Ovary (tissue), 9 donors: ENCODE results near the gene JAML. TPM values are rescaled to one million over a fixed set of nuclear protein-coding genes. Genes with fewer than 3 reads are reported as not detected.

Experiments used
- DNase-seq, 5 donors: peaks; one replicate each; pipeline ENCODE4 v3.0.0-alpha.2; 2019 to 2020
- H3K27ac ChIP-seq, 2 donors: fragments of 200-600 bp; one replicate each; pipeline versions ENCODE4 v1.5.1 to v1.8.0; 2019 to 2022
- H3K27me3 ChIP-seq: fragments of 200-600 bp; one replicate; pipeline ENCODE4 v1.8.0; 2022
- H3K36me3 ChIP-seq: fragments of 200-600 bp; sonication (generic); one replicate; pipeline ENCODE4 v1.5.1; 2019
- H3K4me1 ChIP-seq: one replicate; pipeline ENCODE4 v1.8.1; 2013; ENCODE audit warnings: mild to moderate bottlenecking, moderate library complexity; ENCODE audit not compliant: insufficient read depth
- H3K4me3 ChIP-seq: fragments of 200-600 bp; sonication (generic); one replicate; pipeline ENCODE4 v1.5.1; 2017
- H3K9me3 ChIP-seq, 2 donors: fragments of 200-600 bp in 1 of 2; sonication (generic) in 1 of 2; one replicate each; pipeline versions ENCODE4 v1.5.1 to v1.8.1; 2013 to 2019; ENCODE audit warnings: mild to moderate bottlenecking in 1 of 2, moderate library complexity in 1 of 2
- EP300 ChIP-seq: sonication (generic); formaldehyde crosslinking; IDR thresholded peaks from one replicate; pipeline ENCODE4 v1.6.1; 2017; ENCODE audit warnings: antibody characterized with exemption
- POLR2A ChIP-seq: fragments of 450-650 bp; IDR thresholded peaks from one replicate; pipeline ENCODE4 v1.6.1; 2017; ENCODE audit warnings: antibody characterized with exemption, mild to moderate bottlenecking, moderate library complexity
- WGBS, 3 donors: extraction: QIAGEN DNeasy Blood & Tissue Kit in 1 of 3; methylation state at CpG; one replicate each; pipeline versions ENCODE4 v1.1.5 to v1.1.7; 2013 to 2017; 5-methylcytosine and 5-hydroxymethylcytosine counted together
- intact Hi-C, 4 donors: fragments of 100-400 bp; cut with DNase I; formaldehyde crosslinking; loops; one replicate each; pipeline versions ENCODE4 v1.11.0 to v1.15.1; 2022 to 2023
- polyA plus RNA-seq, 2 donors: library from polyadenylated mRNA; stranded (reverse); fragments of 200-250 nt in 1 of 2; fragments of 350-450 nt in 1 of 2; fragmentation: Illumina TruSeq in 1 of 2; extraction: RNeasy Lipid Tissue Mini Kit (QIAGEN cat#74804) in 1 of 2; gene quantifications; one replicate each; pipeline ENCODE4 v1.2.3, GENCODE V29; 2013 to 2014
- total RNA-seq, 7 donors: library from RNA; depleted of rRNA in 2 of 7; stranded (reverse); fragments of >200 nt in 2 of 7; fragmentation: NEBNext Ultra II Directional in 3 of 7; extraction: Animal tissue kit (Norgen Biotek cat#: 25700) in 3 of 7; gene quantifications; one replicate each; pipeline versions ENCODE4 v1.1.0 to v1.2.4, GENCODE V29; 2016 to 2023
- TF ChIP-seq, protein P1 (sequence below), 3 donors: fragments of 450-650 bp in 2 of 3; fragments of 200-600 bp in 1 of 3; IDR thresholded peaks; one replicate each; pipeline versions ENCODE4 v1.5.1 to v1.8.0; 2016 to 2022; ENCODE audit warnings: antibody characterized with exemption in 3 of 3, mild to moderate bottlenecking in 1 of 3
- donor health status: DM: no; HTN: no; CAD: no; lungs with moderate emphysema.
- donor health status: DM: no; HTN: no; CAD: no.
- donor health status: Bipolar disorder and iron deficiency.
- donor health status: DM: yes; HTN: yes; CAD: no.
- donor health status: DM: no; HTN: no; CAD: no.
- donor health status: DM: yes; HTN: yes; CAD: no.

JAML gene
- total and polyA plus RNA-seq, 9 donors: 0.79 to 18.0 (median 2.0) TPM

DNA sequence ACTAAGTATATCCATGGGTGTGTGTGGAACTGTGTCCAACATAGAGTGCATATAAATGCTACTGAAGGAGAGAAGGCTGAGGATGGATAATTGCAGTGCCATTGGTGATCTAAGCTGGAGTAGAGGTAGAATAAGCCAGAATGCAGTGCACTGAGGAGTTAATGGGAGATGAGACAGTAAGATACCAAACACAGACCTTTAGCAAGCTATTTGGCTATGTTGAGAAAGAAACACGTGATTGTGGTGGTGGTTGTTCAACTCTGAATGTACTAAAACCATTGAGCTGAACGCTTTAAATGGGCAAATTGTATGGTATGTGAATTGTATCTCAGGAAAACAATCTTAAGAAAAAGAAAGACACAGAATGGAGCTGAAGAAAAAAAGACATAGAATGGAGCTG, 22.8 kb downstream of the JAML start:
- Histone ChIP-seq H3K4me3 (no peak overlapping the region), H3K9me3 (no peaks in the 10 kb centered on the region), H3K27me3 (no peaks in the 10 kb centered on the region), H3K4me1 (no peaks in the 10 kb centered on the region), H3K27ac (no peak overlapping the region), H3K36me3 (no peaks in the 10 kb centered on the region)
- TF ChIP-seq, protein P1, sequence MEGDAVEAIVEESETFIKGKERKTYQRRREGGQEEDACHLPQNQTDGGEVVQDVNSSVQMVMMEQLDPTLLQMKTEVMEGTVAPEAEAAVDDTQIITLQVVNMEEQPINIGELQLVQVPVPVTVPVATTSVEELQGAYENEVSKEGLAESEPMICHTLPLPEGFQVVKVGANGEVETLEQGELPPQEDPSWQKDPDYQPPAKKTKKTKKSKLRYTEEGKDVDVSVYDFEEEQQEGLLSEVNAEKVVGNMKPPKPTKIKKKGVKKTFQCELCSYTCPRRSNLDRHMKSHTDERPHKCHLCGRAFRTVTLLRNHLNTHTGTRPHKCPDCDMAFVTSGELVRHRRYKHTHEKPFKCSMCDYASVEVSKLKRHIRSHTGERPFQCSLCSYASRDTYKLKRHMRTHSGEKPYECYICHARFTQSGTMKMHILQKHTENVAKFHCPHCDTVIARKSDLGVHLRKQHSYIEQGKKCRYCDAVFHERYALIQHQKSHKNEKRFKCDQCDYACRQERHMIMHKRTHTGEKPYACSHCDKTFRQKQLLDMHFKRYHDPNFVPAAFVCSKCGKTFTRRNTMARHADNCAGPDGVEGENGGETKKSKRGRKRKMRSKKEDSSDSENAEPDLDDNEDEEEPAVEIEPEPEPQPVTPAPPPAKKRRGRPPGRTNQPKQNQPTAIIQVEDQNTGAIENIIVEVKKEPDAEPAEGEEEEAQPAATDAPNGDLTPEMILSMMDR (IDR thresholded peaks at IDR 0.05): no peak
- no peak for TF ChIP-seq POLR2A
- no peak for TF ChIP-seq EP300
- DNase-seq: no peak
- WGBS, 3 donors: 81 to 88% (median 82%) methylated on average over 2 of the region's 2 CpGs
- intact Hi-C loops: no loop called here

DNA sequence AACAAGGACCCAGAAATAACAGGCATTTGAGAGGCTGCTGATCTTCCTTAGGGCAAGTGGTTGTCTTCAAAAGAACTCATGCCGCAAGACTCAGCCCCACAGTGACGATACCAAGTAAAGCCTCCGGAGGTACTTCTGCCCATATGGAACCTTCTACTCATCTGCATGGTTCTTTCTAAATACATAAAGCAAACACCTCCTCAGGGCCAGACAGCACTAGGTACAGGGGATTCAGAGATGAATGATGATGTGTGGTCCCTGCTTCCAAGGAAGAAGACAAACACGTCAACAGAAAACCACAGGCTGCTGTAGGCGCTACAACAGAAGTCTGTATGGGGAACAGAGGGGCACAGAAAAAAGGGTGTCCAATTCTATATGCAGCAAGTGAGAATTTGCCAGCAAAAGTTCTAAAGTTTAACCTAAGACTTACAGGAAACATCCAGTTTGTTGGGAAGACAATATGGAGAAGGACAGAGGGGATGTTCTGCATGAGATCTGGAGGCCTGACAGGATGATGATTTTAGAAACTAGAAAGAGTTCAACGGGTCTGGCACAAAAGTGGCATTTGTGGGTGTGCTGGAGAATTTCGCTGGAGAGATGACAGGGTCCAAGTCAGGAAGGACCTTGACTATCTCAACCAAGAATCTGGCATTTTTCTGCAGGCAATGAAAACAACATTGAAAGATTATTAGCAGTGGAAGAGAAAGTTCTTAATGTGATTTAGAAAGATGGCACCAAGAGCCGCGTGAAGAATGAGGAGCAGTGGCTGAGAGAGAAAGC, 23.7 kb downstream of the JAML start:
- Histone ChIP-seq H3K4me1 (no peaks in the 10 kb centered on the region), H3K9me3 (no peaks in the 10 kb centered on the region), H3K27ac (no peak overlapping the region), H3K4me3 (no peak overlapping the region), H3K36me3 (no peaks in the 10 kb centered on the region), H3K27me3 (no peaks in the 10 kb centered on the region)
- intact Hi-C loops: no loop called here
- TF ChIP-seq POLR2A: no peak
- TF ChIP-seq, protein P1 (IDR thresholded peaks at IDR 0.05): no peak
- TF ChIP-seq EP300: no peak
- WGBS, 3 donors: 89 to 93% (median 90%) methylated on average over 9 of the region's 9 CpGs
- DNase-seq: no peak

DNA sequence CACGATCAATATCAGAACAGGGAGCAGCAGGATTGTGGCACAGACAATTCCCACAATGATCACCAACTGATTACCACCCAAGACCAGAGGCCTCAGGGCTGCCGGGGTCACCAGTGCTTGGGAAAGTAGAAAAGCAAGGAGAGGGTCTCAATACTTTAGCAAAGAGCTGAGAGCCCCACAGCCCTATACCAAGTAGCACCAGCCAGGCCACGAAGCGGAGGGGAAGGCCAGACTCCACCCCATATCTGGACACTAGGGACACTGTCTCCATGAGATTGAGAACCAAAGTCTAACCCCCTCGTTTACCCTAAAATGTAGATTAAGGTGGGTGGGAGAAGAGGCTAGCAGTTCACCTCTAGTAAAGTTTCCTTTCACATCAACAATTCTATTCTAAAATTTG, 24.3 kb downstream of the JAML start:
- Histone ChIP-seq H3K36me3 (no peaks in the 10 kb centered on the region), H3K4me1 (no peaks in the 10 kb centered on the region), H3K27ac (no peak overlapping the region), H3K27me3 (no peaks in the 10 kb centered on the region), H3K4me3 (no peak overlapping the region), H3K9me3 (no peaks in the 10 kb centered on the region)
- TF ChIP-seq, protein P1 (IDR thresholded peaks at IDR 0.05): no peak
- TF ChIP-seq EP300 (no peak), POLR2A (no peak)
- 82 to 89% (median 84%) methylated on average over 5 of the region's 5 CpGs for WGBS, 3 donors
- DNase-seq: no peak
- intact Hi-C loops: no loop called here

DNA sequence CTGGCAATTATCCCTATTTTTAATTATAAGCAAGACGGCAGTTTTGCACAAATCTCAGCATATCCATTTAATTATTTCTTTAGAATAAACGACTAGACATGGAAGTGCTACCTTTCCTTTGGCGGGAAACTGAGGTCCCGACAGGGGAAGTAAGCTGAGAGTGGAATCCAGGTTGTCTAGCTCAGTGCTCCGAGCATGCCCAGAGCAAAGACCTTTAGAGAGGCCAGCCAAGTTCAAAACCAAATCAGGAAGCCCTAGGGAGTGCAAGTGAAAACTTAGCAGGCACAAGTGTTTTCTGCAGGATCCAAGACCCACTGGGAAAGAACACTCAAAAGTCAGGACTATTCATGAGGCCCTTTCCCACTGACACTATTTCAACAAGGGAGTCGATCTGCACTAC, 25.7 kb downstream of the JAML start:
- intact Hi-C loops: no loop called here
- no peak for TF ChIP-seq EP300
- TF ChIP-seq POLR2A: no peak
- TF ChIP-seq, protein P1 (IDR thresholded peaks at IDR 0.05): no peak
- no peak overlapping the region for H3K4me3 ChIP-seq
- no peaks in the 10 kb centered on the region for H3K4me1 ChIP-seq
- H3K27me3 ChIP-seq: no peaks in the 10 kb centered on the region
- H3K36me3 ChIP-seq: no peaks in the 10 kb centered on the region
- H3K27ac ChIP-seq: no peak overlapping the region
- H3K9me3 ChIP-seq: no peaks in the 10 kb centered on the region
- DNase-seq: no peak
- 54 to 57% (median 54%) methylated on average over 6 of the region's 6 CpGs for WGBS, 3 donors
